Activated CD4-positive, alpha-beta T cell treated with anti-CD3 and anti-CD28 coated beads, Interleukin-2, amount 50 U/mL, for 48 hours (primary cell): ENCODE measurements around the gene NUP37.
"Not testable (repeated sequence)": the region's sequence is repeated elsewhere in the genome, so short reads cannot be mapped to it uniquely, and the experiment has no call there.

Source experiments
- DNase-seq, 2 experiments: peaks; one replicate each; pipeline ENCODE4 v3.0.0-alpha.2; 2020

Gene NUP37

GRCh38 chr12:102089228-102089835 is 30.6 kb downstream of the NUP37 start:
- not testable (repeated sequence) for DNase-seq

GRCh38 chr12:102080842-102081241 is 39.1 kb downstream of the NUP37 start:
- no peak for DNase-seq

GRCh38 chr12:102072092-102072491 is 47.8 kb downstream of the NUP37 start:
- DNase-seq = not testable (repeated sequence)

GRCh38 chr12:102069707-102070106 is 50.2 kb downstream of the NUP37 start:
- DNase-seq = no peak

- no peak for DNase-seq
These were observed 52.2 kb downstream of the NUP37 start for GRCh38 chr12:102067574-102068258.

- no peak for DNase-seq
These were observed 55.4 kb downstream of the NUP37 start for GRCh38 chr12:102064476-102064875.

- no peak for DNase-seq
These were observed 56.8 kb downstream of the NUP37 start for GRCh38 chr12:102063069-102063468.

GRCh38 chr12:102062419-102062806 is 57.5 kb downstream of the NUP37 start:
- DNase-seq = no peak

GRCh38 chr12:102061560-102062418 is 58.1 kb downstream of the NUP37 start, which contains the start of gene WASHC3:
WASHC3 (minus strand) TSS chr12:102061991; CDS start chr12:102061962, 29 bp downstream.
- DNase-seq = peak; percentile 94 to 97

- peak in 1 of 2 experiments; percentile 13 for DNase-seq
These were observed 58.8 kb downstream of the NUP37 start for GRCh38 chr12:102061096-102061559.

GRCh38 chr12:102059343-102059742 is 60.6 kb downstream of the NUP37 start:
- no peak for DNase-seq

- no peak for DNase-seq
These were observed 65.6 kb downstream of the NUP37 start for GRCh38 chr12:102054345-102054744.

GRCh38 chr12:102053062-102053349 is 66.9 kb downstream of the NUP37 start:
- DNase-seq = no peak

- DNase-seq = no peak
These were observed 67.5 kb downstream of the NUP37 start for GRCh38 chr12:102052192-102053061.

- DNase-seq = no peak
These were observed 68.4 kb downstream of the NUP37 start for GRCh38 chr12:102051431-102051965.

GRCh38 chr12:102050660-102051430 is 69.1 kb downstream of the NUP37 start:
- DNase-seq = no peak

GRCh38 chr12:102043928-102044327 is 76.0 kb downstream of the NUP37 start:
- DNase-seq = no peak

- no peak for DNase-seq
These were observed 85.7 kb downstream of the NUP37 start for GRCh38 chr12:102033991-102034745.

- no peak for DNase-seq
These were observed 88.1 kb downstream of the NUP37 start for GRCh38 chr12:102031852-102032251.

GRCh38 chr12:102029141-102029540 is 90.8 kb downstream of the NUP37 start:
- no peak for DNase-seq

- DNase-seq = no peak
These were observed 93.2 kb downstream of the NUP37 start for GRCh38 chr12:102026728-102027127.
